NB4 (cell line): Measurements from ENCODE around the gene NMNAT3.

ENCODE experiments used
- CTCF ChIP-seq: IDR thresholded peaks from one replicate; pipeline ENCODE4 v1.5.1; 2012; ENCODE audit warnings: low read depth, low read length
- MYC ChIP-seq: IDR thresholded peaks from 2 replicates; pipeline ENCODE4 v1.6.1; 2011; ENCODE audit warnings: low read depth, low read length
- POLR2A ChIP-seq: IDR thresholded peaks from 2 replicates; pipeline ENCODE4 v1.6.1; 2011; ENCODE audit warnings: mild to moderate bottlenecking; ENCODE audit not compliant: insufficient read length; ENCODE audit errors: extremely low read depth
- TF ChIP-seq, protein P1 (sequence below): IDR thresholded peaks from 2 replicates; pipeline ENCODE4 v1.6.1; 2011; ENCODE audit warnings: low read depth, low read length

- TF ChIP-seq POLR2A, result no peak
- TF ChIP-seq CTCF, result no peak
- TF ChIP-seq MYC, result no peak
- TF ChIP-seq, protein P1, sequence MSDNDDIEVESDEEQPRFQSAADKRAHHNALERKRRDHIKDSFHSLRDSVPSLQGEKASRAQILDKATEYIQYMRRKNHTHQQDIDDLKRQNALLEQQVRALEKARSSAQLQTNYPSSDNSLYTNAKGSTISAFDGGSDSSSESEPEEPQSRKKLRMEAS, result no peak
Measured at GRCh38 chr3:139642996-139643395, 34.8 kb downstream of the NMNAT3 start.
